HG02885 (cell line): ENCODE results near the gene ADORA3.

ENCODE experiments used
- ATAC-seq: cut with Tn5 transposase; IDR thresholded peaks from one replicate; pipeline ENCODE4 v1.9.1; 2021; ENCODE audit warnings: mild to moderate bottlenecking; ENCODE audit not compliant: unreplicated experiment, poor library complexity

The ADORA3 gene

DNA sequence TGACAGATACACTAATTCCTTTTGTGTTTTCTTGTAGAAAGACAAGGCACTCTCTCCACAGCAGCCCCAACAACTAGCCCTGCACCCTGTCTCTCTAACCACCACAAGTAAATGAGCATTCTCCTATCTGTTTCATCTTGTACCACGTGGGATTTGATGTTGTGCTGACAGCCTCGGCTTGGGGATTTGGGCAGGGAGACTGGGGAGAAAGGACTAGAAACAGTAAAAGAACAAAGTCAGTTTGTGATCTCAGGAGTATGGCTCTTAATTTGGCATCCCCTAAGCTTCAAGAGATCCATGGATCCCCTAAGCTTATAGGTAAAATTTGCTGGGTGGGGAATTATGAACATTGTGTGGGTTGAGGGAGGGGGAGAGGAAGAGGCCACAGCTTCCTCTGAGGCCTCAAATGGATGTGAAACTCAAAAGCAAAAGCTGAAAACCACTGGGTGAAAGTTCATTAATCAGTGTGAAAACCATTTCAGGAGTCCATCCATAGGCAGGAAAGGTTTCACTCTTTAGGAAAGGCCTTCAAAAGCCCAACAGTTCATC is 26.6 kb downstream of the ADORA3 start:
- peak; percentile 85 for ATAC-seq

GRCh38 chr1:111476214-111476613 is 27.2 kb downstream of the ADORA3 start:
- ATAC-seq: no peak

DNA sequence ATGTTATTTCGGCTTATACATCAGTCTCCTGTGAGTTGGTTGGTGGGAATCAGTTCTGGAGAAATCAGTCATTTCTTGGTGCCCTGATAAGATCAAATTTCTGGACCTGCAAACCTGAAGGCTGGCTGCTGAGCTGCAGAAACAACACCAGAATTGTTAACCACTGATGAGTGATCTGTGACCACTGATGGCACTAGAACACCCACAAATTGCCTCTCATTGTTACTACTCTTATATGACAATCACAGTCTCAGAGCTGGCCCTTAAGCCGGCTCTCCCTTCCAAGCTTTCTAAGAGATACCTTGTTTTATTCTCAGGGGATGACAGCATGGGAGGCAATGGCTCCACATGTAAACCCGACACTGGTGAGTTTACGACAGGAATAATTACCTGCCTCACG is 27.7 kb downstream of the ADORA3 start:
- no peak for ATAC-seq

DNA sequence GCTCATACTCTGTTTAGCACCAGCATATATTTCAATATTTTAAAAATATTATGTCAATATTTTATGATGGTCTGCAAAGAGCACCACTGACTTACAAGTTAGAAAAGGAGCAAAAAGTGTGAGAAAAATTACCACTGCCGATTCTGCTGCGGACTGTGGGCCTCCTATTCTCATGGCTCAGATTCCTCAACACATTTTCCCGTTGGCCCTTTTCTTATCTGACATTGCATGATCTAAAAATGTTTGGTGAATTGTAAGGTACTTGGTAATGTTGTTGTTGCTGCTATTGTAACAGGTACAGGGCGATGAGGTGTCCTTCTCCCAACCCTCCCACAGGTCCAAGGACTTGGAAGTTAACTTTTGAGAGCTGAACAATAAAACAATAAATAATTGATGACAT is 28.9 kb downstream of the ADORA3 start:
- ATAC-seq: no peak

- ATAC-seq: no peak
Measured at GRCh38 chr1:111474106-111474505, 29.3 kb downstream of the ADORA3 start.

GRCh38 chr1:111471538-111471937 is 31.9 kb downstream of the ADORA3 start:
- ATAC-seq: no peak

- no peak for ATAC-seq
Measured at GRCh38 chr1:111471012-111471411, 32.4 kb downstream of the ADORA3 start.

GRCh38 chr1:111470596-111470995 is 32.8 kb downstream of the ADORA3 start:
- ATAC-seq: no peak

DNA sequence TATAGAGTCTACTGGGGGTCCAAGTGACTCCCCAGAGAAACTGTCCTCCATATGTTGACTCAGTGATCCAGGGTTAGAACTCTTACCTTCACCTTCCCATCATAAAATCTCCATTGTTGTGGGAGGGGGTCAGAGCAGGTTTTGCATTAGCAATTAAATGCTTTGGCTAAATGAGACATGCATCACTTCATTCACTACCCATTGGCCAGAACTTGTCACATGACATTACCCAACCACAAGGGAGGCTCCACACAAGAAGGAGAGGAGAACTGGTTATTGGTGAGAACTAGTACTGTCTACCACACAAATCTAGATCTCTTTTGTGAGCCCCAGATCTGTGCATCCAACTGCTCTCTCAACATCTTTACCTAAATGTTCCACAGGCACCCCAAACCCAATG is 33.9 kb downstream of the ADORA3 start:
- no peak for ATAC-seq

- ATAC-seq: no peak
Measured at GRCh38 chr1:111468717-111469100, 34.7 kb downstream of the ADORA3 start.

DNA sequence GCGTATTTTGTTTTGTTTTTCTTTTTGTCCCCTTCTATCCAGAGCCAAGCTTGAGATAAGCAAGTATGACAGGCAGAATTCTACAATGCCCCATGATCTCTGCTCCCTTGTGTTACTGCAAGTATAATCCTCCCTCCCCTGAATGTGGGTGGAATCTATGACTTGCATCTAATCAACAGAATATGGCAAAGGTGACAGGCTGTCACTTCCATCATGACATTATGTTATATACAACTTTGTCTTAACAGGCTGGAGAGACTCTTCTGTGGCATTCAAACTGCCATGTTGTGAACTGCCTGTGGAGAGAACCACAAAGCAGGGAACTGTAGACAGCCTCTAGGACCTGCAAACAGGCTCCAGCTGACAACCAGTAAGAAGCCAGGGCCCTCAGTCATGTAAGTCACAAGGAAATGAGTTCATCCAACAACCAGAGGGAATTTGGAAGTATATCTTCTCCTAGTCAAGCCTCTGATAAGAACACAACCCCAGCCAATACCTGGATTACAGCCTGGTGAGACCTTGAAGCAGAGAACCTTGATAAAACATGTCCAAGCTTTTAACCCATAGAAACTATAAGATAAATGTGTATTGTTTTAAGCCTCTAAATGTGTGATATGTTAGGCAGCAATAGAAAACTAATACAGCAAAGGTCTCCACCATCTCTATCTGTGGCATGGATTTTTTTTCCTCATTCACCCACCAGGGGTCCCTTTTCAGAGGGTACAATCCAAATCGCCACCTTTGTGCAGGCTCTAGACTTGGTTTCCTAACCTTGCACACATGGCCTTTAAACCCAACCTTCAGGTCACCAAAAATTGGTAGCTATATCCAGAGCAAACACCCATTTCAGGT is 35.3 kb downstream of the ADORA3 start:
- no peak for ATAC-seq

GRCh38 chr1:111466480-111466879 is 37.0 kb downstream of the ADORA3 start:
- no peak for ATAC-seq

DNA sequence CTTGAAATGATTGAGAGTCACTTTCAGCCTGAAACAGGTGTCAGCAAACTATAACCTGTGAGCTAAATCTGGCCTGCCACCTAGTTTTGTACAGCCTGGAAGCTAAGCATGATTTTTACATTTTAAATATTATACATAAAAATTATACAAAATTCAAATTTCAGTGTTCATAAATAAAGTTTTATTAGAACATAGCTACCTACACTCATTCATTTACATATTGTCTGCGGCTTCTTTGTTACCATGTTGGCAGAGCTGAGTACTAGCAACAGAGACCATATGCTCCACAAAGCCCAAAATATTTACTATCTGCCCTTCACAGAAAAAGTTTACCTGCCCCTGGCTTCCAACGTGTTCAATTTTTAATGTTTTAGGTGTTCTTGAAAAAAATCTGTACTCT is 37.7 kb downstream of the ADORA3 start:
- ATAC-seq: no peak

GRCh38 chr1:111463029-111463683 is 40.3 kb downstream of the ADORA3 start:
- no peak for ATAC-seq

GRCh38 chr1:111462370-111463028 is 40.9 kb downstream of the ADORA3 start:
- no peak for ATAC-seq

DNA sequence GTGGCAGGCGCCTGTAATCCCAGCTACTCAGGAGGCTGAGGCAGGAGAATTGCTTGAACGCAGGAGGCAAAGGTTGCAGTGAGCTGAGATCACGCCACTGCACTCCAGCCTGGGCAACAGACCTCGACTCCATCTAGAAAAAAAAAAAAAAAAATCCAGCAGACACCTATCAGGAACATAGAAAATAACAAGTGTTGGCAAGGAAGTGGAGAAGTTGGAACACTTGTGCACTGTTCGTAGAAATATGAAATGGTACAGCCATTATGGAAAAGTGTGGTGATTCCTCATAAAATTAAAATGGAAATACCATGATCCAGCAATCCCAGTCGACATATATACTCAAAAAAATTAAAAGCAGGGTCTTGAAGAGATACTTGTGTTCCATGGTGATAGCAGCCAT is 41.7 kb downstream of the ADORA3 start:
- ATAC-seq: no peak

GRCh38 chr1:111455642-111456031 is 47.8 kb downstream of the ADORA3 start:
- ATAC-seq: no peak

DNA sequence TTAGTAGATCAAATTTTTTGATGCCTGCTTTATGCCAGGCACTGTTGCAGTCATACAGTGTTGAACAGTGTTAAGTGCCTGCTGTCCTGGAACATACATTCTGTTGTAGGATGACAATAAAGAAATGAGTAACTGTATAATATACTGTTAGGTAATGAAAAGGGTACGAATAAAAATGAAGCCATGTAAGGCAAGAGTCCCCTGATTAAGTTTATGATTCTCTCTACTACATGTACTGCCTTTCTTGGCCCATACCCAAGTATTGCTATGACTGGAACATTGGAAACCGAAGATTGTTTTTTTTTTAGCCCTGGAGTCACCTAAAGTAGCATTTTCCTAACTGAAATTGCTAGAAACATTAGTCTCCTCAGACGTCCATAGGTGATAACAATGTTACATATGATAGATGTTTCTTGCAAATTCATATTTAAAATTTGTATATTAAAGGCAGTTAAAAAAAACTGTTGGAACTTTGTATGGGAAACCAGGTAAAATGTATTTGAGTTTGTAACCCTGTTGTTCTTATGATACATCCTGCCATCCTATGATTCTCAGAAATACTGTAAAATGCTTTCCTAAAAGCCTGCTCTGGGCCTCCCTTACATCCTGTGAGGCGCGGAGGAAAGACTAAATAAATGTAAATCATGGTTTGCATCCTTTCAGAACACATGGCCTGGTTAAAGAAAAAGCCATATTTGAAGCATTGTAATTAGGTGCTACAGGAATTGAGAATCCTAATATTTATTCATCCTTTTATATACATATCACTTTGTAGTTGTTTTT is 48.4 kb downstream of the ADORA3 start:
- no peak for ATAC-seq

DNA sequence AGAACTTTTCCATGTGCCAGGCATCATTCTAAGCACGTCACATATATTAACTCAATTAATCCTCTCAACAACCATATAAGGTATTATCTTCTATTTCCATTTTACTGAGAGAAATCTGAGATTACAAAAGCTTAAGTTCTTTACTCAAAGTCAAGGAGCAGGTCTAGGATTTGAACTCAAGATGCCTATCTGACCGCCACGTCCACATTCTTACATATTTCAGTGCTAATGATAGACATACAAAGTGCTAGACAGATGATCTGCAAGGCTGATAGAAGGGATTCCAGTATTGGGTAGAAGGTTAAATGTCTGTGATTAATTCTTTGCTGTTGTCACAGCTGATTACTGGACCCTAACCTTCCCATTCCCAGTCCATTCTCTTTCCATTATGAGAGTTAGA is 49.7 kb downstream of the ADORA3 start:
- ATAC-seq: no peak

- ATAC-seq: no peak
Measured at GRCh38 chr1:111452581-111452980, 50.9 kb downstream of the ADORA3 start.
